SK-N-MC (cell line): ENCODE data around the gene GAD2.
A peak's percentile ranks its signal among the peaks of the same experiment; 100 is the strongest.

Experiments used
- DNase-seq: peaks from one replicate; pipeline ENCODE4 v3.0.0-alpha.2; 2011; ENCODE audit warnings: low read depth, low spot score
- H3K27ac ChIP-seq: fragments of 200-600 bp; sonication (generic); 2 replicates; pipeline ENCODE4 v1.5.1; 2016; ENCODE audit warnings: mixed run types
- H3K36me3 ChIP-seq: fragments of 200-600 bp; sonication (generic); 2 replicates; pipeline ENCODE4 v1.6.1; 2017; ENCODE audit warnings: antibody characterized with exemption, low read length, mixed read lengths; ENCODE audit not compliant: insufficient read depth
- H3K4me3 ChIP-seq: fragments of 200-600 bp; sonication (generic); 2 replicates; pipeline ENCODE4 v1.5.1; 2016
- H3K9ac ChIP-seq: fragments of 200-600 bp; sonication (generic); 2 replicates; pipeline ENCODE4 v1.8.0; 2017; ENCODE audit warnings: mixed run types, mixed read lengths; ENCODE audit not compliant: insufficient read length
- H3K9me3 ChIP-seq: fragments of 200-600 bp; sonication (generic); 2 replicates; pipeline ENCODE4 v1.6.1; 2017; ENCODE audit warnings: low read depth, mild to moderate bottlenecking, antibody characterized with exemption, low read length, moderate library complexity, mixed read lengths
- EZH2 ChIP-seq: fragments of 200-600 bp; sonication (generic); IDR thresholded peaks from one replicate; pipeline ENCODE4 v1.6.1; 2017; ENCODE audit warnings: antibody characterized with exemption
- FOXP2 ChIP-seq: optimal IDR thresholded peaks from 2 replicates; pipeline ENCODE3; 2011; ENCODE audit warnings: mild to moderate bottlenecking, moderate library complexity; ENCODE audit not compliant: insufficient read depth; ENCODE audit errors: extremely low read length, control extremely low read depth
- POLR2AphosphoS5 ChIP-seq: IDR thresholded peaks from 2 replicates; pipeline ENCODE4 v1.6.1; 2012; ENCODE audit warnings: mild to moderate bottlenecking, low read depth, low read length, borderline replicate concordance

The GAD2 gene

DNA sequence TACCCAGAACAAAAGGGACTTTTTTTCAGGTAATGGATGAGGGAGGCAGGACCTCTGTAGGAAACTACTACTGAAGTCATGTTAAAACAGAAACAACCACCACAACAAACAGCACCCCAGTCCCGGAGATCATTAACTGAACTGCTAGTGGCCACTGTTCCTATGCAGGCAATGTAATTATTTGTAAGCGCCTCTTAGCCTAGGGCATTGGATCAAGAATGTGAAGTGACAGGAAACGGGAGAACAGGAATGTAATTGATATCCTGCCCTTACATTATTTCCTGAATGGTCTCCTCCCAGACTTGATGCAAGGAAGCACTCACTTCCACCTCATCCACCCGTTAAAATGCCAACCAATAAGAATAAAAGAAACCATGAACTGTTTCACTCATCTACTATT lies 16.7 kb upstream of the GAD2 start:
- no peak for TF ChIP-seq FOXP2
- TF ChIP-seq EZH2 = no peak
- no peak for TF ChIP-seq POLR2AphosphoS5
- Histone ChIP-seq H3K9ac (no peak overlapping the region), H3K27ac (no peak overlapping the region), H3K36me3 (no peaks in the 10 kb centered on the region), H3K9me3 (no peaks in the 10 kb centered on the region), H3K4me3 (no peak overlapping the region)
- DNase-seq = no peak

DNA sequence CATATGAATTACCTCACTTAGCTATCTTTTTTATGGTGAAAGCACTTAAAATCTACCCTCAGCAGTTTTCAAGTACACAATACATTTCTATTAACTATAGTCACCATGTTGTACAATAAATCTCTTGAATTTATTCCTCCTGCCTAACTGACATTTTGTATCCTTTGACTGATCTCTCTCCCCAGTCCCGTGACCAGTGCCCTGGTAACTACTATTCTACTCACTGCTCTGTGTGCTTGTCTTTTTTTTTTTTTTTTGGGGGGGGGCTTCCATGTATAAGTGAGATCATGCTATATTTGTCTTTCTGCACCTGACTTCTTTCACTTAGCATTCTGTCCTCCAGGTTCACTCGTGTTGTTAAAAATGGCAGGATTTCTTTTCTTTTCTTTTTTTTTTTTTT lies 11.4 kb upstream of the GAD2 start:
- no peak overlapping the region for H3K9ac ChIP-seq
- TF ChIP-seq EZH2 = no peak
- no peak for DNase-seq
- H3K9me3 ChIP-seq = no peaks in the 10 kb centered on the region
- H3K4me3 ChIP-seq = no peak overlapping the region
- H3K36me3 ChIP-seq = no peaks in the 10 kb centered on the region
- H3K27ac ChIP-seq = no peak overlapping the region

DNA sequence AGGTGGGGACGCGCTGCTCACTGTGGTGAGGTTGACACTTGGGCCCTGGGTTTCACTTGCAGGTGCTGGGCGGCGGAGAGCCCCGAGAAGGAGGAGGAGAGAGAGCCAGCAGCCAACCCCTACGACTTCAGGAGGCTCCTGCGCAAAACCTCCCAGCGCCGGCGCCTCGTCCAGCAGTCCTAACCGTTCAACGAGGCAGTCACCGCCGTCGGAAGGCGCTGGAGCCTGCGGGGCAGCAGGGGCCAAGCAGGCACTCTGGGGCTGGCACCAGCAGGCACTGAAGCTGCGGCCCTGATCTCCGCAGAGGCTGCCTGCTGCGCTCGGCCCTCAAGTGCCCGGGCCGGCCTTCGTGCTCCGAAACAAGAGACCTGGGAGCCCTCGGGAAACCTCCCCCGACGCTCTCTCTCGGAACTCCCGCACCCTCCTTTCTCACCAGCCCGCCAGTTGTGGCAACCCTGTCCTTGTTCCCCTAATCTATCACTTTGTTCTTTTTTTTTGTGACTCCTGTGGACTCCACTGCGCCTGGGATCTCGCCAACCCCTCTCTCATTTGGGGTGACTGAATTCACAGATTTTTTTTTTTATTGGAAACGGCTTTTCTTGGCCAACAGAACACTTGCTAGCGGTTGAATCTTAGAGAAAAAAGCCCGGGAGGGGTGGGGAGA lies 4.7 kb upstream of the GAD2 start:
- Histone ChIP-seq H3K9me3 (no peaks in the 10 kb centered on the region), H3K27ac (no peak overlapping the region), H3K9ac (no peak overlapping the region), H3K36me3 (no peaks in the 10 kb centered on the region), H3K4me3 (no peak overlapping the region)
- no peak for DNase-seq
- TF ChIP-seq FOXP2 (no peak), POLR2AphosphoS5 (no peak), EZH2 (no peak)

DNA sequence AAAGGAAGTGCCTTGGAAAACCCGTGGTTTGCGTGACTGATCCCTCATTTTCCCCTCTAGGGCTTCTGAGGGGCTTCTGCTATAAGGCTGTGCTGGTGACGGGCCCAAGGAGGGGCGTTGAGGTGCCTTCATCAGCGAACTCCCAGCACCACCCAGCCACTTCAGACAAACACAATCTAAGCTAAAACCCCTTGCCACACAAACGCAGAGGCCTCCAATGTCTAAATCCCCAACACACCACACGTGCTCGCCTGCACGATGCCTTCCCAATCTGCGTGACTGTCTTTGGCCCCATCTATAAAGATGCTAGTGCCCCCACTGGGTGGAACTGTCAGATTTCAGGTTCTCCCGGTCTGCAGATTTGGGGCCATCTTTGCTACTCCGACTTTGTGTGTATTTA lies 4.1 kb upstream of the GAD2 start:
- DNase-seq = no peak
- Histone ChIP-seq H3K9ac (no peak overlapping the region), H3K9me3 (no peaks in the 10 kb centered on the region), H3K4me3 (no peak overlapping the region), H3K27ac (no peak overlapping the region), H3K36me3 (no peaks in the 10 kb centered on the region)
- no peak for TF ChIP-seq EZH2
- TF ChIP-seq POLR2AphosphoS5 = no peak

- no peak overlapping the region for H3K27ac ChIP-seq
- no peak overlapping the region for H3K9ac ChIP-seq
- TF ChIP-seq EZH2 (no peak), POLR2AphosphoS5 (no peak), FOXP2 (no peak)
- no peak for DNase-seq
- no peak overlapping the region for H3K4me3 ChIP-seq
- no peaks in the 10 kb centered on the region for H3K9me3 ChIP-seq
- no peaks in the 10 kb centered on the region for H3K36me3 ChIP-seq
Measured at GRCh38 chr10:26213157-26213800, 3.3 kb upstream of the GAD2 start.

GRCh38 chr10:26214004-26214403 lies 2.6 kb upstream of the GAD2 start:
- TF ChIP-seq EZH2 (no peak), FOXP2 (no peak), POLR2AphosphoS5 (no peak)
- Histone ChIP-seq H3K27ac (no peak overlapping the region), H3K9ac (no peak overlapping the region), H3K4me3 (no peak overlapping the region), H3K9me3 (no peaks in the 10 kb centered on the region), H3K36me3 (no peaks in the 10 kb centered on the region)
- no peak for DNase-seq

DNA sequence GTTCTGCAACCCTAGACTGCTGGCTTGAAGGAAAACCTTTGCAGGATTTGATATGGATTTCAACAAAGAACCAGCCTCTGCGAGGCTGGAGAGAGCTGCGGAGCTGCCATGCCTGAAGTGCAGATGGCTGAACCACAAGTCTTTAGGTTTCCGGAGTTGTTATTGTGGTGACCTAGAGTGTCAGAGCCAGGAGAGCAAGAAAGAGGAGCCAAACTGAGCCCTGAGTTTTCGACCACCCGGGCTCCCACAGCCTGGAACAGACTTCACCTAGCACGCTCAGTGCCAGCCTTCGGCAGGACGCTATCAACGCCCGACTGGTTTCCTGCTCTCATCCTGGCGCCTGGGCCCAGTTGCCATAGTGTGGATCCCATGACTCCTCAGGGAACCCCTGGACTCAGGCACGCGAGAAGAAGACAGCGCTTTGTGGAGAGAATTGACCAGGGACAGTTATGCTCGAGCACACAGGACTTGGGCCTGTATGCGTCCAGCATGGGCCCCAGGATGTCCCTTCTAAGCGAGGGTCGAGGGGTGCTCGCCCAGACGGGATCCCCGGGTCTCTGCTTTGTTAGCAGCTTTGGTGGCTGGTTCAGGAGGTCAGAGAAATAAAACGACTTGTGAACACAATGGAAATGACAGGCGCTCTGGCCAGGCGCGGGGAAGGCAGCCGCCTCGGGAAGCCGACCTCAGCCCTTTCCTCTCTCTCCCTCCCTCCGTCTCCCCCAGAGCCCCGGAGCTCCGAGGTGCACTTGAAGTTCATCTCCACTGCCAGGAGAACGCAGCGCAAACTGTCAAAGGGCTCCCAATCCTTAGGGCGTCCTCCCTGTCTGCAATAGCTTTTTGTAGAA lies 1.8 kb upstream of the GAD2 start:
- Histone ChIP-seq H3K9ac (no peak overlapping the region), H3K4me3 (no peak overlapping the region), H3K36me3 (no peaks in the 10 kb centered on the region), H3K27ac (no peak overlapping the region), H3K9me3 (no peaks in the 10 kb centered on the region)
- no peak for TF ChIP-seq EZH2
- no peak for TF ChIP-seq FOXP2
- no peak for TF ChIP-seq POLR2AphosphoS5
- no peak for DNase-seq

- peak overlapping the region; percentile 65 for H3K4me3 ChIP-seq
Measured at GRCh38 chr10:26215396-26215934, 1.1 kb upstream of the GAD2 start.

More at GRCh38 chr10:26215396-26215934, 1.1 kb upstream of the GAD2 start:
- no peaks in the 10 kb centered on the region for H3K9me3 ChIP-seq
- H3K9ac ChIP-seq = no peak overlapping the region
- TF ChIP-seq EZH2 (no peak), POLR2AphosphoS5 (no peak), FOXP2 (no peak)
- no peaks in the 10 kb centered on the region for H3K36me3 ChIP-seq
- H3K27ac ChIP-seq = no peak overlapping the region
- no peak for DNase-seq
